OCI-LY1 (cell line): ENCODE data around the gene HNRNPC.

Source experiments
- EZH2 ChIP-seq: fragments of 200-600 bp; sonication (generic), shearing (Covaris generic); IDR thresholded peaks from 2 replicates; pipeline ENCODE4 v1.8.0; 2017; ENCODE audit warnings: borderline replicate concordance, mixed run types, mild to moderate bottlenecking, antibody characterized with exemption, low read length, moderate library complexity, mixed read lengths
- TF ChIP-seq, protein P1 (sequence below): fragments of 200-600 bp; sonication (generic), shearing (Covaris generic); IDR thresholded peaks from 2 replicates; pipeline ENCODE4 v1.5.1; 2017; ENCODE audit warnings: mild to moderate bottlenecking, antibody characterized with exemption, low read length, moderate library complexity, mixed read lengths

GRCh38 chr14:21267431-21267845 is 1.8 kb downstream of the HNRNPC start:
- TF ChIP-seq, protein P1, sequence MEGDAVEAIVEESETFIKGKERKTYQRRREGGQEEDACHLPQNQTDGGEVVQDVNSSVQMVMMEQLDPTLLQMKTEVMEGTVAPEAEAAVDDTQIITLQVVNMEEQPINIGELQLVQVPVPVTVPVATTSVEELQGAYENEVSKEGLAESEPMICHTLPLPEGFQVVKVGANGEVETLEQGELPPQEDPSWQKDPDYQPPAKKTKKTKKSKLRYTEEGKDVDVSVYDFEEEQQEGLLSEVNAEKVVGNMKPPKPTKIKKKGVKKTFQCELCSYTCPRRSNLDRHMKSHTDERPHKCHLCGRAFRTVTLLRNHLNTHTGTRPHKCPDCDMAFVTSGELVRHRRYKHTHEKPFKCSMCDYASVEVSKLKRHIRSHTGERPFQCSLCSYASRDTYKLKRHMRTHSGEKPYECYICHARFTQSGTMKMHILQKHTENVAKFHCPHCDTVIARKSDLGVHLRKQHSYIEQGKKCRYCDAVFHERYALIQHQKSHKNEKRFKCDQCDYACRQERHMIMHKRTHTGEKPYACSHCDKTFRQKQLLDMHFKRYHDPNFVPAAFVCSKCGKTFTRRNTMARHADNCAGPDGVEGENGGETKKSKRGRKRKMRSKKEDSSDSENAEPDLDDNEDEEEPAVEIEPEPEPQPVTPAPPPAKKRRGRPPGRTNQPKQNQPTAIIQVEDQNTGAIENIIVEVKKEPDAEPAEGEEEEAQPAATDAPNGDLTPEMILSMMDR = no peak
- TF ChIP-seq EZH2 = no peak
